GM13977 (cell line): ENCODE data around the gene CHAD.

Source experiments
- DNase-seq: peaks from one replicate; pipeline ENCODE4 v3.0.0; 2012; ENCODE audit warnings: low spot score
- in situ Hi-C: fragments of 300-500 bp; cut with MboI; formaldehyde crosslinking; loops from one replicate; pipeline ENCODE4 v1.12.0; 2022; ENCODE audit warnings: low sequenced_read_pairs, low pct_unique_long_range_greater_than_20kb, mixed read lengths, inconsistent platforms; ENCODE audit not compliant: unreplicated experiment
- TF ChIP-seq, protein P1 (sequence below): IDR thresholded peaks from 2 replicates; pipeline ENCODE4 v1.5.1; 2012; ENCODE audit warnings: mild to moderate bottlenecking, control low read depth; ENCODE audit not compliant: insufficient read depth; ENCODE audit errors: extremely low read depth, missing control alignments

CHAD gene, protein sequence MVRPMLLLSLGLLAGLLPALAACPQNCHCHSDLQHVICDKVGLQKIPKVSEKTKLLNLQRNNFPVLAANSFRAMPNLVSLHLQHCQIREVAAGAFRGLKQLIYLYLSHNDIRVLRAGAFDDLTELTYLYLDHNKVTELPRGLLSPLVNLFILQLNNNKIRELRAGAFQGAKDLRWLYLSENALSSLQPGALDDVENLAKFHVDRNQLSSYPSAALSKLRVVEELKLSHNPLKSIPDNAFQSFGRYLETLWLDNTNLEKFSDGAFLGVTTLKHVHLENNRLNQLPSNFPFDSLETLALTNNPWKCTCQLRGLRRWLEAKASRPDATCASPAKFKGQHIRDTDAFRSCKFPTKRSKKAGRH

DNA sequence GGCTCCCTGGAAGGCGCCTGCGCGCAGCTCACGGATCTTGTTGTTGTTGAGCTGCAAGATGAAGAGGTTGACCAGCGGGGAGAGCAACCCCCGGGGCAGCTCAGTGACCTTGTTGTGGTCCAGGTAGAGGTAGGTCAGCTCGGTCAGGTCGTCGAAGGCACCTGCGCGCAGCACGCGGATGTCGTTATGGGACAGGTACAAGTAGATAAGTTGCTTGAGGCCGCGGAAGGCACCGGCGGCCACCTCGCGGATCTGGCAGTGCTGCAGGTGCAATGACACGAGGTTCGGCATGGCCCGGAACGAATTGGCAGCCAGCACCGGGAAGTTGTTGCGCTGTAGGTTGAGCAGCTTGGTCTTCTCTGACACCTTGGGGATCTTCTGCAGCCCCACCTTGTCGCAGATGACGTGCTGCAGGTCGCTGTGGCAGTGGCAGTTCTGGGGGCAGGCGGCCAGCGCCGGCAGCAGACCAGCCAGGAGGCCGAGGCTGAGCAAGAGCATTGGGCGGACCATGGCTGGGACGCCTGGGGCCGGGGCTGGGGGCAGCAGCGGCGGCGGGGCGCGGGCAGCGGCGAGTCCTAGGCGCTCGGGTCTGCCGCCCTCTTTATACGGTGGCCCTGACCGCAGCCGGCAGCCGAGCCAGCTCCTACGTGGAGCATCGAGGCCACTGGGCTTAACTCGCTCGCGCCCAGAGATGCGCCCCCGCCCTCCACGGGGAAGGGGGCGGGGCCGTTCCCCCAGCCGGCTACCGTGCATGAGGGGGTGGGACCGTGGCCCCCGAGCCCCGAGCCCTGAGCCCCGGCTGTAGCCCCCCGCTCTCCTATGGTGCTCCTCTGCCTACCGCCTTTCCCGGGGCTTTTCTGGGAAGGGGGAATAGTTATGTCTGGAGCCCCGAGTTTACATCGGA lies at the start of gene CHAD:
CHAD (minus strand) TSS at position 577 of the 904 bp plus-strand sequence; CDS start at position 510, 67 bp downstream.
- TF ChIP-seq, protein P1, sequence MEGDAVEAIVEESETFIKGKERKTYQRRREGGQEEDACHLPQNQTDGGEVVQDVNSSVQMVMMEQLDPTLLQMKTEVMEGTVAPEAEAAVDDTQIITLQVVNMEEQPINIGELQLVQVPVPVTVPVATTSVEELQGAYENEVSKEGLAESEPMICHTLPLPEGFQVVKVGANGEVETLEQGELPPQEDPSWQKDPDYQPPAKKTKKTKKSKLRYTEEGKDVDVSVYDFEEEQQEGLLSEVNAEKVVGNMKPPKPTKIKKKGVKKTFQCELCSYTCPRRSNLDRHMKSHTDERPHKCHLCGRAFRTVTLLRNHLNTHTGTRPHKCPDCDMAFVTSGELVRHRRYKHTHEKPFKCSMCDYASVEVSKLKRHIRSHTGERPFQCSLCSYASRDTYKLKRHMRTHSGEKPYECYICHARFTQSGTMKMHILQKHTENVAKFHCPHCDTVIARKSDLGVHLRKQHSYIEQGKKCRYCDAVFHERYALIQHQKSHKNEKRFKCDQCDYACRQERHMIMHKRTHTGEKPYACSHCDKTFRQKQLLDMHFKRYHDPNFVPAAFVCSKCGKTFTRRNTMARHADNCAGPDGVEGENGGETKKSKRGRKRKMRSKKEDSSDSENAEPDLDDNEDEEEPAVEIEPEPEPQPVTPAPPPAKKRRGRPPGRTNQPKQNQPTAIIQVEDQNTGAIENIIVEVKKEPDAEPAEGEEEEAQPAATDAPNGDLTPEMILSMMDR: no peak
- in situ Hi-C loops: loop anchor here (10.0 kb wide), 1 partner anchor 64 kb away; no protein-coding TSS in a partner anchor
- peak; percentile 52 for DNase-seq

DNA sequence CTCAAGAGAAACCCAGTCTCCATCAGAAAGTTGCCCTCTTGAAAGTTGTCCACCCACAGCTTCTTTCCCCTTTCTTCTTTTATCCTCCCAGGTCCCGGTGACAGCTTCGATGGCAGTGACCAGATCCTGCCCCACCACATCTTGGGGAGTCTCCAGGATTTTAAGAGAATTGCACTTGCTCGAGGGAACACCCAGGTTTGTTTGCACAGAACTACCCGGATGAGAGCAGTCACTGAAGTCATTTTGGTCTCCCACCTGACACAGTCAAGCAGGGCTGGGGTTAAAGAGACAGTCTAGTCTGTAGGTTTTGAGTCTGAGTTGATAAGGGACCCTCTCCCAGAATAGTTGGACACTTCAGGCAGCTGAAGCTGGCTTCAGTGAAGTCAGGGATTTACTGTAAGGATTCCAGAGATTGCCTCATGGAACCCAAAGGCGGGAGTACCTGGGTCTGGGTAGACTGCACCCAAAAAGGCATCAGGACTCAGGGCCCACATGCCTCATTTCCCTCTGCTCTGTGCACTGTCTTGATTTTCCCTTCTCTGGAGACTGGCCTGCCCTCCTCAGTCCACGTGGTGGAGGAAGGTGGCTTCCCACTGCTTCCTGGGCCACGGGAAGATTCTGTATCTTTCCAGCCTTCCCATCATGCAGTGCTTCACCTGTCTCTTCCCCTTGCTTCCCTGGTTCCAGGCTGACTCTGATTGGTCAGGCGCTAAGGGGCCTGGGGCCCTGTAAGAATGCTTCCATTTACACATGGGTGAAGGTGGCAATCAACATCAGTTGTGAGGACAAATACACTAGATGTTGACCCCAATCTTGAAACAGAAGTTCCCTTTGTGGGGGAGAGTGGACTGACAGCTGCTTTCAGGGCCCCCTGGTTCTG lies 49.1 kb upstream of the CHAD start:
- DNase-seq: no peak
- in situ Hi-C loops: no loop called here
- TF ChIP-seq, protein P1: no peak

DNA sequence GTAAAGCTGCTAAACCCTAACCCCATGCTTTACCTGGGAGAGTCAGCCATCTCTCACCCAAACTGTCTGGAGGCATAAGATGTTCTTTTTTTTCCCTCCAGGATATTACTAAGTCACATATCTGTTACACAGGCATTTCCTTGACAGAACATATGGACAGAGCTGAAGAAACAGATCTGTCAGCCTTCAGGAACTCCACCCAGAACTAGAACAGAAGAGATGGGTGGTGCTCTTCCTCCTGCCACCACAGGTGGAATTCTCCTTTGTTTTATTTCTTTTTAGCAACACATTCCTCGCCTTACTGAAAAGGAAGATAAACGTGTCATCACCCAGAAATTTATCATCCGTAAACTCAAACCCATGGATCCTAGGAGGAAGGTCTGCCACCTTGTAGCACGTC lies 48.3 kb upstream of the CHAD start:
- no peak for DNase-seq
- TF ChIP-seq, protein P1: no peak
- in situ Hi-C loops: no loop called here

DNA sequence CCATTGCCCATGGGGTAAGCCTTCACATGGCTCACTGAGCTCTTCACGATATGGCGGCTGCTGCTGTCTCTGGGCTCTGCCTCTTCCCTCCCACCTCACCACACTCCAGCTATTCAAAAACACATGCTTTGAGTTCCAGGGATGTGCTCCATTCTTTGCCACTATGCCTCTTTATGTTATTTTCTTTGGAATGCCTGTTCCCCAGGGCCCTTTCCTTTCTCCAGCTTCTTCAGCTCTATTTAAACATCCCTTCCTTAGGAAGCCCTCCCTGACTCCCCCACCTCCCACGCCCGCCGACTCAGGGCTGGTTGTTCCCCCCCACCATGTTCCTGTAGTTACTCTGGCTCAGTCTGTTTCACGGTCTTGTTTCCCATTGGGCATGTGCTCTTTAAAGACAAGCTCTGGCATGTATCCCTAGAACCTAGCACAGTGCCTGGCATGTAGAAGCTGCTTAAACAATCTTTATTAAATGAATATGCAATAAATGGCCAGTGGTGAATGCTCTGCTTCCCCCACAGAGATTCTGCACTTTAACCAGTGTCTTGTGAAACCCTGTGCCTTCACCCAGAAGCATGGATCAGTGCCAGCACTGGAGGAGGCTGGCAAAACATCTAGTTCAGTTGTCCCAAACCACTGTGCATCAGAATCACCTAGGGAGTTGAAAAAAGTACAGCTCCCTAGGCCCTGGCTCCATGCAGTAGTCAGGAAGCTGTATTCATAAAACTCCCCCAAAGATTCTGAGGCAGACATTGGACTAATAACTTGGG lies 46.4 kb upstream of the CHAD start:
- DNase-seq: no peak
- TF ChIP-seq, protein P1: no peak
- in situ Hi-C loops: no loop called here

DNA sequence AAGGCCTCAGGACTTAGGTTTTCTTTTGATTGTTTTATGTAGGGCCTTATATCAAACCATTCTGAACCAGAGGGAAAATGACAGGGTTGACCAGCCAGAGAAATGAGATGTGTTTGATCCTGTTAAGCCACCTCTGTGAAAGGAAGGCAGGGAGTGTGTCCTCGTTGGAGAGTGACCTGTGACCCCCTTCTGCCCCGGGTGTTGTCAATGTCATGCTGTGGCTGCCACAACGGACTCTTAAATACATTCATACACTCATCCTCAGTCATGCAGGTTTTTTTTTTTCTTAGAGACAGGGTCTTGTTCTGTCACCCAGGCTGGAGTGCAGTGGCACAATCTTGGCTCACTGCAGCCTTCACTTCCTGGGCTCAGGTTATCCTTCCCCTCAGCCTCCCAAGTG lies 45.7 kb upstream of the CHAD start:
- in situ Hi-C loops: no loop called here
- TF ChIP-seq, protein P1: no peak
- no peak for DNase-seq

DNA sequence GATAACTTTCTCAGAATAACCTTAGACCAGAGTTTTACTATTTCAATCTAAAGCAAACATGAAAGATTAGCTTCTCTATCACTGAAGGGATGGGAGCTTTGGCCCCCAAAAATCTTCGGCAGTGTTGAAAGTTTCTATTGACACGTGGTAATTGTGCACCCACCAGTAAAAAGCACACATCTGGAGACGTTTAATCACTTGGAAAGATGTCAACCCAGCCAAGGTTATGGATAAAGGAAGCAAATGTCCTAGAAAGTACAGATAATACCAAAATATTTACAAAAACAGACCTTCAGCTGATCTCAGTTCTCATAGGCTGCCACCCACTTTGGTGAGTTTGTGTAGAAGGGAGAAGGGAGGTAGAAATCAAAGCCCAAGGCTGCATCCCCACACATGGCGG lies 44.8 kb upstream of the CHAD start:
- TF ChIP-seq, protein P1: no peak
- in situ Hi-C loops: no loop called here
- no peak for DNase-seq
